HCT116 (cell line): ENCODE data around the gene TPSD1. TPM values are rescaled to one million over a fixed set of nuclear protein-coding genes. Genes with fewer than 3 reads are reported as not detected.

Source experiments
- ATAC-seq: fragments of 200-7000 bp; cut with Tn5 transposase; 2 replicates; pipeline ENCODE4 v1.9.1; 2020; ENCODE audit warnings: mild to moderate bottlenecking, moderate library complexity
- BruUV-seq: library from RNA; stranded (reverse); fragments of 400-500 nt; replicated peaks from 2 replicates; lab custom pipeline; 2021; lab: Mats Ljungman, UMichigan
- CTCF ChIA-PET: fragments of 300-600 bp; sonication (Branson Sonifier 250); formaldehyde crosslinking; loops from one replicate; lab custom pipeline; 2021; ENCODE audit warnings: antibody characterized with exemption; lab: Charles Lee
- POLR2A ChIA-PET: fragments of 300-600, 350-600 bp; sonication (Branson Sonifier 250); formaldehyde crosslinking; loops from one replicate; lab custom pipeline; 2021; ENCODE audit warnings: antibody characterized with exemption; lab: Charles Lee
- RAD21 ChIA-PET, 2 experiments: fragments of 300-600 bp; sonication (Branson Sonifier 250); formaldehyde crosslinking; loops; one replicate each; lab custom pipeline; 2023; ENCODE audit warnings: low total read pairs in 2 of 2; ENCODE audit not compliant: uncharacterized antibody in 2 of 2, unreplicated experiment in 2 of 2, low non-redundant PET in 1 of 2; lab: Charles Lee
- DNase-seq: peaks from one replicate; pipeline ENCODE4 v3.0.0-alpha.2; 2010; ENCODE audit warnings: low read depth, low spot score
- H2AFZ ChIP-seq: fragments of 200-600 bp; shearing (Covaris generic), sonication (generic); 2 replicates; pipeline ENCODE4 v1.6.1; 2017; ENCODE audit warnings: low read depth, mixed run types, mixed read lengths, antibody characterized with exemption, low read length; ENCODE audit not compliant: poor library complexity, severe bottlenecking
- H3K27ac ChIP-seq: 2 replicates; pipeline ENCODE4 v1.5.1; 2012; ENCODE audit warnings: low read depth, low read length
- H3K27me3 ChIP-seq: fragments of 200-600 bp; sonication (generic); 2 replicates; pipeline ENCODE4 v1.6.1; 2016; ENCODE audit warnings: mixed run types, low read length, mixed read lengths; ENCODE audit not compliant: insufficient read depth
- H3K36me3 ChIP-seq, 2 experiments: fragments of 200-500 bp in 1 of 2; fragments of 200-600 bp in 1 of 2; sonication (Bioruptor generic) in 1 of 2; sonication (generic) in 1 of 2; 2 replicates each; pipeline versions ENCODE4 v1.5.1 to v1.6.1; 2014 to 2016; ENCODE audit warnings: low read length in 2 of 2, inconsistent platforms in 1 of 2, mixed read lengths in 1 of 2, mixed run types in 1 of 2; ENCODE audit not compliant: insufficient read depth in 2 of 2, control insufficient read depth in 1 of 2
- H3K4me1 ChIP-seq, 2 experiments: fragments of 200-600 bp in 1 of 2; sonication (generic) in 1 of 2; 2 replicates each; pipeline versions ENCODE4 v1.5.1 to v1.6.1; 2012 to 2017; ENCODE audit warnings: low read length in 2 of 2, inconsistent platforms in 1 of 2, mild to moderate bottlenecking in 1 of 2, mixed read lengths in 1 of 2, mixed run types in 1 of 2, moderate library complexity in 1 of 2; ENCODE audit not compliant: insufficient read depth in 2 of 2, control insufficient read depth in 1 of 2
- H3K4me2 ChIP-seq: fragments of 200-600 bp; sonication (generic); 2 replicates; pipeline ENCODE4 v1.6.1; 2017; ENCODE audit warnings: mixed run types, low read length, mixed read lengths
- H3K4me3 ChIP-seq, 2 experiments: fragments of 200-600 bp in 1 of 2; sonication (generic) in 1 of 2; replicated peaks in 1 of 2; 2 replicates each; pipeline ENCODE4 v1.5.1; 2011 to 2016; ENCODE audit warnings: low read length in 2 of 2, control low read depth in 1 of 2, low read depth in 1 of 2, mild to moderate bottlenecking in 1 of 2, mixed read lengths in 1 of 2, mixed run types in 1 of 2
- H3K79me2 ChIP-seq: fragments of 200-600 bp; sonication (generic); 2 replicates; pipeline ENCODE4 v1.6.1; 2017; ENCODE audit warnings: mild to moderate bottlenecking, mixed run types, low read length, moderate library complexity, mixed read lengths; ENCODE audit not compliant: insufficient read depth
- H3K9ac ChIP-seq: fragments of 200-600 bp; sonication (generic); 2 replicates; pipeline ENCODE4 v1.6.1; 2016; ENCODE audit warnings: low read length, mixed read lengths
- H3K9me2 ChIP-seq: fragments of 200-600 bp; sonication (generic), shearing (Covaris generic); 2 replicates; pipeline ENCODE4 v1.6.1; 2017; ENCODE audit warnings: mixed run types, mild to moderate bottlenecking, moderate library complexity; ENCODE audit not compliant: insufficient read depth
- H3K9me3 ChIP-seq, 2 experiments: fragments of 200-500 bp in 1 of 2; fragments of 200-600 bp in 1 of 2; sonication (Bioruptor generic) in 1 of 2; sonication (generic) in 1 of 2; 2 replicates each; pipeline ENCODE4 v1.6.1; 2014 to 2017; ENCODE audit warnings: low read length in 2 of 2, mixed read lengths in 2 of 2, inconsistent platforms in 1 of 2, low read depth in 1 of 2, mild to moderate bottlenecking in 1 of 2, mixed run types in 1 of 2, moderate library complexity in 1 of 2; ENCODE audit not compliant: control insufficient read depth in 1 of 2, insufficient read depth in 1 of 2
- H4K20me1 ChIP-seq: fragments of 200-600 bp; sonication (generic), shearing (Covaris generic); 2 replicates; pipeline ENCODE4 v1.6.1; 2017; ENCODE audit warnings: mixed run types, mild to moderate bottlenecking, moderate library complexity; ENCODE audit not compliant: insufficient read depth
- EGR1 ChIP-seq: IDR thresholded peaks from 2 replicates; pipeline ENCODE4 v1.6.1; 2012; ENCODE audit warnings: low read depth
- EZH2phosphoT487 ChIP-seq: fragments of 200-600 bp; IDR thresholded peaks from 2 replicates; pipeline ENCODE4 v1.6.1; 2018; ENCODE audit warnings: antibody characterized with exemption, borderline replicate concordance
- POLR2A ChIP-seq: IDR thresholded peaks from 2 replicates; pipeline ENCODE4 v1.7.0; 2011; ENCODE audit warnings: borderline replicate concordance; ENCODE audit not compliant: insufficient read depth, insufficient read length; ENCODE audit errors: extremely low read depth
- POLR2AphosphoS5 ChIP-seq: IDR thresholded peaks from 2 replicates; pipeline ENCODE4 v1.6.1; 2011; ENCODE audit warnings: mild to moderate bottlenecking, low read depth, low read length, moderate library complexity
- SP1 ChIP-seq: IDR thresholded peaks from 2 replicates; pipeline ENCODE4 v1.6.1; 2012; ENCODE audit warnings: low read depth
- ZNF274 ChIP-seq: fragments of 200-500 bp; sonication (Bioruptor generic); IDR thresholded peaks from 2 replicates; pipeline ENCODE4 v1.6.1; 2014; ENCODE audit warnings: mild to moderate bottlenecking, low read depth, low read length, inconsistent platforms
- intact Hi-C: fragments of 100-400 bp; cut with micrococcal nuclease; formaldehyde crosslinking; loops from 2 replicates; pipeline ENCODE4 v1.10.0; 2022
- total RNA-seq: library from RNA; stranded (reverse); gene quantifications from one replicate; pipeline ENCODE4 v1.2.1, GENCODE V29; 2021; ENCODE audit not compliant: unreplicated experiment

Gene TPSD1
- total RNA-seq, 1 experiment from 2014 or later = not detected

GRCh38 chr16:1308036-1308976 is 52.4 kb downstream of the TPSD1 start:
- Histone ChIP-seq H3K27me3 (no peaks in the 10 kb centered on the region), H3K27ac (peak overlapping the region; percentile 100), H3K36me3 (peaks cover 0 to 12% of the 10 kb centered on the region in 2 experiments; a peak in 1 of 4 replicates), H4K20me1 (peaks cover 29% of the 10 kb centered on the region; the same call in 1 of the 2 replicates), H3K9me2 (no peaks in the 10 kb centered on the region), H3K9me3 (no peaks in the 10 kb centered on the region), H3K4me3 (peak overlapping the region; percentile 39 to 63), H3K79me2 (peaks cover 35% of the 10 kb centered on the region), H3K4me1 (peaks cover 24 to 69% of the 10 kb centered on the region in 2 experiments), H3K9ac (peak overlapping the region; percentile 93), H3K4me2 (peak overlapping the region; percentile 84), H2AFZ (no peak overlapping the region)
- no peak for TF ChIP-seq POLR2A
- TF ChIP-seq POLR2AphosphoS5 = peak; percentile 58; the same call in 1 of the 2 replicates
- TF ChIP-seq EZH2phosphoT487 = no peak
- no peak for TF ChIP-seq ZNF274
- TF ChIP-seq EGR1 = no peak
- TF ChIP-seq SP1 = no peak
- DNase-seq (peak; percentile 74), ATAC-seq (peak; percentile 50)
- ChIA-PET CTCF (interaction anchor here (1.0 kb wide), 1 partner anchor 11 kb away, joined by 4 read pairs; no protein-coding TSS in a partner anchor), POLR2A (interaction anchor here (0.7 to 1.6 kb wide), 3 partner anchors 12 to 55 kb away, joined by 3 to 5 read pairs (median 3); no protein-coding TSS in a partner anchor), RAD21 (no interaction called here)
- no TSS peak for BruUV-seq
- intact Hi-C loops = no loop called here

Other genes with a start within 250 kb of the TPSD1 start
- 7.2 TPM for gene SSTR5, start 183.3 kb upstream of the TPSD1 start, total RNA-seq
- 0.27 TPM for gene C1QTNF8, start 159.8 kb upstream of the TPSD1 start, total RNA-seq
- gene CACNA1H, start 103.0 kb upstream of the TPSD1 start, total RNA-seq = 24.3 TPM
- not detected for gene TPSG1, start 30.8 kb upstream of the TPSD1 start, total RNA-seq
- gene TPSB2, start 25.9 kb upstream of the TPSD1 start, total RNA-seq = not detected
- gene TPSAB1, start 15.4 kb upstream of the TPSD1 start, total RNA-seq = 0.25 TPM
- 212 TPM for gene UBE2I, start 53.6 kb downstream of the TPSD1 start, total RNA-seq
- 44.7 TPM for gene BAIAP3, start 77.6 kb downstream of the TPSD1 start, total RNA-seq
- gene TSR3, start 95.8 kb downstream of the TPSD1 start, total RNA-seq = 52.7 TPM
- 35.2 TPM for gene GNPTG, start 95.9 kb downstream of the TPSD1 start, total RNA-seq
- gene UNKL, start 158.6 kb downstream of the TPSD1 start, total RNA-seq = 24.9 TPM
- 22.6 TPM for gene UQCC4, start 164.7 kb downstream of the TPSD1 start, total RNA-seq
- gene PERCC1, start 175.0 kb downstream of the TPSD1 start, total RNA-seq = not detected
- gene CCDC154, start 188.5 kb downstream of the TPSD1 start, total RNA-seq = 1.7 TPM
- gene CLCN7, start 219.0 kb downstream of the TPSD1 start, total RNA-seq = 64.0 TPM
- gene PTX4, start 232.9 kb downstream of the TPSD1 start, total RNA-seq = not detected
- 74.3 TPM for gene TELO2, start 237.3 kb downstream of the TPSD1 start, total RNA-seq